ENCODE results near the gene NFIA. TPM values are rescaled to one million over a fixed set of nuclear protein-coding genes. Genes with fewer than 3 reads are reported as not detected.
A peak's percentile ranks its signal among the peaks of the same experiment; 100 is the strongest.

NFIA gene
- total and polyA plus RNA-seq, 9 of the 15 experiments (the other 6 are each of a cell fraction or from before 2014, with no cell fraction given): 5.3 to 24.9 (median 9.8) TPM

DNA sequence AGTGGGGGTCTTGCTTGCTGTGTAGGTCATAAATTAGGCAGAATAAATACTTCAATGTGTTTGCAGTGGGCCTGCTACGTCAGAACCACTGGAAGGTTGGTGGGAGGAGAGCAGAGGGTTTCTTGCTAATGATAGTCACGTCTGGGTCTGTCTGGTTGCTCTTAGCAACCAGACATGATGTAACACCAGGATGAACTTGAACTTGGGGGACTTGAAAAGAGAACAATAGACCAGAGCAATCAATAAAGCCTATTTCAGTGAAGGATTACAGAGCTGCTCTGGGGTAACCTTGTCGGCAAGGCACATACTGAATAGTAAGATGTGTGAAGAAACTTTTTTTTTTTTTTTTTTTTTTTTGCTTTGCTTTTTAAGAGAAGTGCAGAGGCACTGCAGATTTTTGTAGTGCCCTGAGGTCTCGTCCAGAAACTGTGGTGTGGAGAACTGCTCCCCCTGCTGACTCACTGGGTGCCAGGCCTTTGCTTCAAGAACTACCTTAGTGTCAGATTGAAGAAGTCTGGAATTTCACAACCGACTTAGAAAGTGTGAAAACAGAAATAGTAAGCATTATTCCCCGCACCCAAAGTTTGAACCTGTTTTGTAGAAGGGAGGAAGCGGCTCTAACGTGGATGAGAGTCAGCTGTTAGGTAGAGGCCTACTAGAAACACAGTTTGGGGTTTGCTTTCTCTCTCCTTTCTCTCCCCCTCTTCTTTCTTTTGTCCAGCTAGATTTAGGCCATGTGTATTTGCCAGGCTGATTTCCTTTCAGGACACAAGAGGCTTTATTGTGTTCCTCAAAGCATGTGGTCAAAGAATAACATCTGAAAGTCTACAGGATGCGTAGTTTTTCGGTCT, 371.0 kb downstream of the NFIA start (continued):
- 0 out of 2 replicates have a peak, but pooled peaks have one; percentile 27 for TF ChIP-seq ZKSCAN8 (CRISPR knock-in tag; IDR thresholded peaks at IDR 0.05)
- no peak for TF ChIP-seq FOXK1 (CRISPR knock-in tag; IDR thresholded peaks at IDR 0.05; ENCODE audit: borderline replicate concordance)
- TF ChIP-seq PRMT5 (CRISPR knock-in tag; IDR thresholded peaks at IDR 0.05): no peak
- TF ChIP-seq, protein P1, sequence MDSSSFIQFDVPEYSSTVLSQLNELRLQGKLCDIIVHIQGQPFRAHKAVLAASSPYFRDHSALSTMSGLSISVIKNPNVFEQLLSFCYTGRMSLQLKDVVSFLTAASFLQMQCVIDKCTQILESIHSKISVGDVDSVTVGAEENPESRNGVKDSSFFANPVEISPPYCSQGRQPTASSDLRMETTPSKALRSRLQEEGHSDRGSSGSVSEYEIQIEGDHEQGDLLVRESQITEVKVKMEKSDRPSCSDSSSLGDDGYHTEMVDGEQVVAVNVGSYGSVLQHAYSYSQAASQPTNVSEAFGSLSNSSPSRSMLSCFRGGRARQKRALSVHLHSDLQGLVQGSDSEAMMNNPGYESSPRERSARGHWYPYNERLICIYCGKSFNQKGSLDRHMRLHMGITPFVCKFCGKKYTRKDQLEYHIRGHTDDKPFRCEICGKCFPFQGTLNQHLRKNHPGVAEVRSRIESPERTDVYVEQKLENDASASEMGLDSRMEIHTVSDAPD (CRISPR knock-in tag; IDR thresholded peaks at IDR 0.05): no peak
- TF ChIP-seq ZNF407 (IDR thresholded peaks at IDR 0.05; ENCODE audit: low read depth): no peak
- TF ChIP-seq HCFC1 (IDR thresholded peaks at IDR 0.05; ENCODE audit: low read depth, low read length): no peak
- TF ChIP-seq, protein P2, sequence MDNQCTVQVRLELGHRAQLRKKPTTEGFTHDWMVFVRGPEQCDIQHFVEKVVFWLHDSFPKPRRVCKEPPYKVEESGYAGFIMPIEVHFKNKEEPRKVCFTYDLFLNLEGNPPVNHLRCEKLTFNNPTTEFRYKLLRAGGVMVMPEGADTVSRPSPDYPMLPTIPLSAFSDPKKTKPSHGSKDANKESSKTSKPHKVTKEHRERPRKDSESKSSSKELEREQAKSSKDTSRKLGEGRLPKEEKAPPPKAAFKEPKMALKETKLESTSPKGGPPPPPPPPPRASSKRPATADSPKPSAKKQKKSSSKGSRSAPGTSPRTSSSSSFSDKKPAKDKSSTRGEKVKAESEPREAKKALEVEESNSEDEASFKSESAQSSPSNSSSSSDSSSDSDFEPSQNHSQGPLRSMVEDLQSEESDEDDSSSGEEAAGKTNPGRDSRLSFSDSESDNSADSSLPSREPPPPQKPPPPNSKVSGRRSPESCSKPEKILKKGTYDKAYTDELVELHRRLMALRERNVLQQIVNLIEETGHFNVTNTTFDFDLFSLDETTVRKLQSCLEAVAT (IDR thresholded peaks at IDR 0.05): peak in 1 of 2 experiments; percentile 98; a peak in 2 of 4 replicates
- peak; percentile 25; the same call in 1 of the 2 replicates for TF ChIP-seq ARID1B (IDR thresholded peaks at IDR 0.05)
- 0 out of 2 replicates have a peak, but pooled peaks have one; percentile 17 for TF ChIP-seq MYNN (IDR thresholded peaks at IDR 0.05)
- TF ChIP-seq MYNN (CRISPR knock-in tag; IDR thresholded peaks at IDR 0.05): no peak
- no peak for TF ChIP-seq MAFK (IDR thresholded peaks at IDR 0.05; ENCODE audit: low read length)
- no peak for TF ChIP-seq SAFB (IDR thresholded peaks at IDR 0.05; ENCODE audit: borderline replicate concordance, low read depth, low read length)
- no peak for TF ChIP-seq ZNF184 (CRISPR knock-in tag; IDR thresholded peaks at IDR 0.05)
- no peak for TF ChIP-seq TCF7 (IDR thresholded peaks at IDR 0.05; ENCODE audit: borderline replicate concordance)
- no peak for TF ChIP-seq SMARCE1 (IDR thresholded peaks at IDR 0.05)
- no peak for TF ChIP-seq EGR1 (conservative IDR thresholded peaks at IDR 0.05)
- TF ChIP-seq HMG20B (CRISPR knock-in tag; IDR thresholded peaks at IDR 0.05): no peak
- peak; percentile 57 for TF ChIP-seq MEIS2 (IDR thresholded peaks at IDR 0.05; ENCODE audit: partially characterized antibody)
- TF ChIP-seq TBP (optimal IDR thresholded peaks at IDR 0.05; ENCODE audit: low read depth, low read length): no peak
